H1 (cell line): ENCODE measurements around the gene ADGRB2. TPM values are rescaled to one million over a fixed set of nuclear protein-coding genes. Genes with fewer than 3 reads are reported as not detected.

ENCODE experiments used
- CTCF ChIA-PET: fragments of 300-600 bp; sonication (Branson Sonifier 250); formaldehyde crosslinking; loops from one replicate; lab custom pipeline; 2021; ENCODE audit not compliant: partially characterized antibody; lab: Charles Lee
- POLR2A ChIA-PET: fragments of 300-600 bp; sonication (Branson Sonifier 250); formaldehyde crosslinking; loops from one replicate; lab custom pipeline; 2021; ENCODE audit warnings: inconsistent platforms; ENCODE audit not compliant: partially characterized antibody; lab: Charles Lee
- DNase-seq, 2 experiments: peaks; one replicate each; pipeline versions ENCODE4 v3.0.0 to v3.0.0-alpha.2; 2010 to 2022; ENCODE audit warnings: low spot score in 2 of 2, low read depth in 1 of 2, mixed read lengths in 1 of 2
- FAIRE-seq: peaks from 2 replicates; lab custom pipeline; 2011; peaks lifted over from hg19 to GRCh38; lab: Jason Lieb, UNC
- H2AFZ ChIP-seq: 2 replicates; pipeline ENCODE4 v1.8.1; 2012; ENCODE audit warnings: low read length, inconsistent platforms
- H2AK5ac ChIP-seq: 2 replicates; pipeline ENCODE4 v1.6.1; 2013; ENCODE audit warnings: low read depth, low read length
- H2BK120ac ChIP-seq: replicated peaks from 2 replicates; pipeline ENCODE3; 2013; ENCODE audit warnings: low read depth, low read length, inconsistent platforms
- H2BK12ac ChIP-seq: 2 replicates; pipeline ENCODE4 v1.6.1; 2013; ENCODE audit warnings: low read depth, low read length
- H2BK15ac ChIP-seq: 2 replicates; pipeline ENCODE4 v1.6.1; 2013; ENCODE audit warnings: low read length
- H2BK20ac ChIP-seq: 2 replicates; pipeline ENCODE4 v1.6.1; 2013; ENCODE audit warnings: low read length
- H2BK5ac ChIP-seq: 2 replicates; pipeline ENCODE4 v1.6.1; 2013; ENCODE audit warnings: low read depth, low read length
- H3K14ac ChIP-seq: 2 replicates; pipeline ENCODE4 v1.6.1; 2013; ENCODE audit warnings: inconsistent platforms; ENCODE audit not compliant: insufficient read length
- H3K18ac ChIP-seq: 2 replicates; pipeline ENCODE4 v1.6.1; 2013; ENCODE audit warnings: low read length; ENCODE audit errors: extremely low read depth
- H3K23ac ChIP-seq: 2 replicates; pipeline ENCODE4 v1.6.1; 2013; ENCODE audit warnings: inconsistent platforms; ENCODE audit not compliant: insufficient read length
- H3K23me2 ChIP-seq: 2 replicates; pipeline ENCODE4 v1.6.1; 2013; ENCODE audit warnings: low read depth, low read length
- H3K27ac ChIP-seq: 2 replicates; pipeline ENCODE4 v1.6.1; 2011; ENCODE audit warnings: low read depth, low read length, inconsistent platforms
- H3K27me3 ChIP-seq, 4 experiments: replicated peaks in 1 of 4; 1 replicate in 1 of 4; 2 replicates in 3 of 4; pipeline versions ENCODE4 v1.6.1 to v1.8.1; 2011 to 2013; ENCODE audit warnings: low read length in 3 of 4, mild to moderate bottlenecking in 3 of 4, inconsistent platforms in 2 of 4, mixed read lengths in 2 of 4, moderate library complexity in 1 of 4; ENCODE audit not compliant: control insufficient read depth in 3 of 4, insufficient read depth in 3 of 4; ENCODE audit errors: extremely low read depth in 1 of 4
- H3K36me3 ChIP-seq, 4 experiments: 2 replicates each; pipeline versions ENCODE4 v1.6.1 to v1.8.1; 2011 to 2013; ENCODE audit warnings: mild to moderate bottlenecking in 4 of 4, low read length in 3 of 4, moderate library complexity in 2 of 4, control low read depth in 1 of 4, inconsistent platforms in 1 of 4; ENCODE audit not compliant: insufficient read depth in 4 of 4, control insufficient read depth in 2 of 4
- H3K4ac ChIP-seq: replicated peaks from 2 replicates; pipeline ENCODE3; 2013; ENCODE audit warnings: low read length, low read depth, mixed read lengths, inconsistent platforms; ENCODE audit not compliant: insufficient read length
- H3K4me1 ChIP-seq, 4 experiments: replicated peaks in 1 of 4; 1 replicate in 1 of 4; 2 replicates in 3 of 4; pipeline versions ENCODE4 v1.6.1 to v1.8.1; 2011 to 2013; ENCODE audit warnings: low read length in 3 of 4, inconsistent platforms in 2 of 4, mixed read lengths in 1 of 4; ENCODE audit not compliant: insufficient read depth in 4 of 4, control insufficient read depth in 3 of 4
- H3K4me2 ChIP-seq, 2 experiments: 2 replicates each; pipeline versions ENCODE4 v1.6.1 to v1.8.1; 2011 to 2013; ENCODE audit warnings: low read depth in 2 of 2, low read length in 2 of 2, control low read depth in 1 of 2, inconsistent platforms in 1 of 2, mild to moderate bottlenecking in 1 of 2; ENCODE audit not compliant: insufficient read depth in 1 of 2
- H3K4me3 ChIP-seq, 4 experiments: fragments of 200-600, 300-600 bp in 1 of 4; sonication (generic), shearing (Covaris generic), sonication (Bioruptor Twin) in 1 of 4; 2 replicates each; pipeline versions ENCODE4 v1.5.1 to v1.8.1; 2011 to 2016; ENCODE audit warnings: low read length in 4 of 4, low read depth in 3 of 4, control low read depth in 2 of 4, inconsistent platforms in 2 of 4, mild to moderate bottlenecking in 2 of 4, mixed read lengths in 1 of 4, moderate library complexity in 1 of 4; ENCODE audit not compliant: insufficient read depth in 2 of 4; ENCODE audit errors: extremely low read depth in 1 of 4
- H3K56ac ChIP-seq: replicated peaks from 2 replicates; pipeline ENCODE3; 2013; ENCODE audit warnings: low read depth, mild to moderate bottlenecking, mixed read lengths, low read length, inconsistent platforms; ENCODE audit not compliant: insufficient read length
- H3K79me1 ChIP-seq: 2 replicates; pipeline ENCODE4 v1.6.1; 2013; ENCODE audit warnings: low read depth, low read length, control low read depth
- H3K79me2 ChIP-seq, 2 experiments: 2 replicates each; pipeline versions ENCODE4 v1.6.1 to v1.8.1; 2012 to 2013; ENCODE audit warnings: low read length in 2 of 2, mild to moderate bottlenecking in 2 of 2, inconsistent platforms in 1 of 2; ENCODE audit not compliant: insufficient read depth in 2 of 2, control insufficient read depth in 1 of 2
- H3K9ac ChIP-seq, 4 experiments: replicated peaks in 1 of 4; 1 replicate in 1 of 4; 2 replicates in 3 of 4; pipeline versions ENCODE4 v1.6.1 to v1.8.1; 2011 to 2013; ENCODE audit warnings: low read depth in 3 of 4, low read length in 3 of 4, control low read depth in 2 of 4, mild to moderate bottlenecking in 2 of 4, moderate library complexity in 2 of 4, inconsistent platforms in 1 of 4; ENCODE audit errors: extremely low read depth in 1 of 4
- H3K9me3 ChIP-seq, 2 experiments: 2 replicates each; pipeline versions ENCODE4 v1.6.1 to v1.8.1; 2012 to 2013; ENCODE audit warnings: mild to moderate bottlenecking in 2 of 2, moderate library complexity in 2 of 2, control low read depth in 1 of 2, inconsistent platforms in 1 of 2, low read depth in 1 of 2, low read length in 1 of 2, mixed read lengths in 1 of 2; ENCODE audit not compliant: insufficient read depth in 2 of 2
- H4K20me1 ChIP-seq, 2 experiments: replicated peaks in 1 of 2; 2 replicates each; pipeline versions ENCODE3 to v1.8.1; 2011 to 2013; ENCODE audit warnings: inconsistent platforms in 2 of 2, low read length in 2 of 2, mild to moderate bottlenecking in 1 of 2; ENCODE audit not compliant: insufficient read depth in 2 of 2, control insufficient read depth in 1 of 2
- H4K5ac ChIP-seq: 2 replicates; pipeline ENCODE4 v1.6.1; 2013; ENCODE audit warnings: low read length, low read depth, mixed read lengths, inconsistent platforms; ENCODE audit not compliant: insufficient read length
- H4K8ac ChIP-seq: 2 replicates; pipeline ENCODE4 v1.8.0; 2013; ENCODE audit warnings: mild to moderate bottlenecking, moderate library complexity, low read length, inconsistent platforms; ENCODE audit not compliant: insufficient read depth; ENCODE audit errors: extremely low read depth
- H4K91ac ChIP-seq: replicated peaks from 2 replicates; pipeline ENCODE3; 2013; ENCODE audit warnings: low read length, mixed read lengths, inconsistent platforms; ENCODE audit not compliant: insufficient read length
- BRCA1 ChIP-seq: IDR thresholded peaks from 2 replicates; pipeline ENCODE4 v1.6.1; 2012; ENCODE audit warnings: low read depth, low read length, improper control_type of control experiment
- CHD2 ChIP-seq: IDR thresholded peaks from 2 replicates; pipeline ENCODE4 v1.6.1; 2012; ENCODE audit warnings: low read length, improper control_type of control experiment
- CTCF ChIP-seq, 3 experiments: IDR thresholded peaks; 1 replicate in 2 of 3; 2 replicates in 1 of 3; pipeline versions ENCODE4 v1.5.1 to v1.6.1; 2011; ENCODE audit warnings: low read length in 3 of 3, mild to moderate bottlenecking in 3 of 3, inconsistent platforms in 2 of 3, low read depth in 1 of 3, moderate library complexity in 1 of 3; ENCODE audit not compliant: insufficient read depth in 1 of 3; ENCODE audit errors: control extremely low read depth in 1 of 3
- KDM5A ChIP-seq: fragments of 200-600 bp; IDR thresholded peaks from 2 replicates; pipeline ENCODE4 v1.7.1; 2012; ENCODE audit warnings: mild to moderate bottlenecking, low read length, inconsistent platforms, mixed read lengths
- PHF8 ChIP-seq: fragments of 200-600 bp; sonication (generic); conservative IDR thresholded peaks from 2 replicates; pipeline ENCODE4 v1.7.1; 2012; ENCODE audit warnings: low read depth, mild to moderate bottlenecking, inconsistent platforms, low read length, moderate library complexity
- TBP ChIP-seq: IDR thresholded peaks from 2 replicates; pipeline ENCODE4 v1.6.1; 2011; ENCODE audit warnings: low read depth, low read length, improper control_type of control experiment
- ZNF274 ChIP-seq: IDR thresholded peaks from 2 replicates; pipeline ENCODE4 v1.7.0; 2012; ENCODE audit warnings: low read length, borderline replicate concordance; ENCODE audit errors: extremely low read depth
- WGBS, 2 experiments: shearing (Covaris generic) in 1 of 2; methylation state at CpG; one replicate each; pipeline versions ENCODE4 v1.1.6 to v1.1.7; 2013 to 2015; ENCODE audit warnings: low lambda C conversion rate in 2 of 2, mixed read lengths in 2 of 2, inconsistent platforms in 1 of 2, low coverage in 1 of 2, missing lambda C conversion rate in 1 of 2; ENCODE audit not compliant: insufficient replicate concordance in 2 of 2, insufficient coverage in 1 of 2, insufficient read length in 1 of 2; ENCODE audit errors: extremely low coverage in 1 of 2, missing lambda C conversion rate in 1 of 2; 5-methylcytosine and 5-hydroxymethylcytosine counted together
- polyA plus RNA-seq, 7 experiments: library from polyadenylated mRNA; depleted of rRNA in 3 of 7; stranded (reverse) in 5 of 7; unstranded in 2 of 7; fragments of >200 nt in 5 of 7; fragments of 200-250 nt in 2 of 7; gene quantifications; 1 replicate in 5 of 7; 2 replicates in 1 of 7; 4 replicates in 1 of 7; pipeline versions ENCODE4 v1.2.1 to v1.2.3, GENCODE V29; 2011 to 2013; ENCODE audit warnings: missing spikeins in 2 of 7, mixed read lengths in 2 of 7
- total RNA-seq: library from RNA; stranded (reverse); fragmentation: NEBNext Ultra II Directional; extraction: Animal tissue kit (Norgen Biotek cat#: 25700); gene quantifications from 2 replicates; pipeline ENCODE4 v1.2.1, GENCODE V29; 2021
- TF ChIP-seq, protein P1 (sequence below): IDR thresholded peaks from 2 replicates; pipeline ENCODE4 v1.6.1; 2012; ENCODE audit warnings: inconsistent platforms

The ADGRB2 gene
- total and polyA plus RNA-seq, 2 of the 8 experiments (the other 6 are each of a cell fraction or from before 2014, with no cell fraction given): 15.6 to 26.2 TPM

- no peaks in the 10 kb centered on the region for H3K27me3 ChIP-seq
- no peak overlapping the region for H3K4ac ChIP-seq
- no peak overlapping the region for H4K5ac ChIP-seq
- no peak overlapping the region for H3K4me2 ChIP-seq
- H3K36me3 ChIP-seq: no peaks in the 10 kb centered on the region
- FAIRE-seq (no peak), DNase-seq (no peak)
- 84% methylated on average over 10 of the region's 10 CpGs; no CpG with 5 or more reads in 1 of the 2 experiments for WGBS, 2 experiments
- H2BK120ac ChIP-seq: no peak overlapping the region
- H3K79me2 ChIP-seq: no peaks in the 10 kb centered on the region
- no peak overlapping the region for H2AK5ac ChIP-seq
- H4K8ac ChIP-seq: no peak overlapping the region
- H2BK20ac ChIP-seq: no peak overlapping the region
- no peaks in the 10 kb centered on the region for H3K79me1 ChIP-seq
- CTCF ChIA-PET: interaction anchor here (0.6 to 8.1 kb wide), 8 partner anchors 8 to 515 kb away, joined by 3 to 108 read pairs (median 8); no protein-coding TSS in a partner anchor
- POLR2A ChIA-PET: interaction anchor here (2.0 to 7.3 kb wide), 2 partner anchors 15 to 25 kb away, joined by 5 to 43 read pairs; no protein-coding TSS in a partner anchor
- peaks cover 4 to 13% (median 5%) of the 10 kb centered on the region in 4 experiments for H3K4me1 ChIP-seq
- no peak overlapping the region for H3K14ac ChIP-seq
- no peak overlapping the region for H4K91ac ChIP-seq
- H3K18ac ChIP-seq: no peak overlapping the region
- H3K9me3 ChIP-seq: no peaks in the 10 kb centered on the region
- no peak overlapping the region for H3K9ac ChIP-seq
- no peak overlapping the region for H3K4me3 ChIP-seq
- H3K23me2 ChIP-seq: peaks cover 2% of the 10 kb centered on the region
- H2BK12ac ChIP-seq: no peak overlapping the region
- no peak overlapping the region for H2AFZ ChIP-seq
- H3K27ac ChIP-seq: no peak overlapping the region
- no peak overlapping the region for H2BK5ac ChIP-seq
- H2BK15ac ChIP-seq: no peak overlapping the region
- no peak overlapping the region for H3K56ac ChIP-seq
- no peaks in the 10 kb centered on the region for H4K20me1 ChIP-seq
- no peak overlapping the region for H3K23ac ChIP-seq
- no peak for TF ChIP-seq KDM5A
- no peak for TF ChIP-seq ZNF274
- no peak for TF ChIP-seq PHF8
- TF ChIP-seq, protein P1, sequence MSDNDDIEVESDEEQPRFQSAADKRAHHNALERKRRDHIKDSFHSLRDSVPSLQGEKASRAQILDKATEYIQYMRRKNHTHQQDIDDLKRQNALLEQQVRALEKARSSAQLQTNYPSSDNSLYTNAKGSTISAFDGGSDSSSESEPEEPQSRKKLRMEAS: no peak
- TF ChIP-seq TBP: no peak
- no peak for TF ChIP-seq CHD2
- TF ChIP-seq CTCF (IDR thresholded peaks at IDR 0.05; ENCODE audit: control extremely low read depth in 1 of 3, insufficient read depth in 1 of 3, low read depth in 1 of 3, low read length in 3 of 3): no peak
- no peak for TF ChIP-seq BRCA1
Measured at GRCh38 chr1:31699341-31699891, 64.7 kb downstream of the ADGRB2 start.
